OCI-LY3 (cell line): Measurements from ENCODE around the gene KCNK13.

Source experiments
- H2AFZ ChIP-seq: fragments of 200-600, 300-600 bp; shearing (Covaris generic); 2 replicates; pipeline ENCODE4 v1.6.0; 2014; ENCODE audit warnings: antibody characterized with exemption, low read depth, low read length
- H3K27ac ChIP-seq: fragments of 200-600, 300-600 bp; sonication (generic); 2 replicates; pipeline ENCODE4 v1.5.1; 2014; ENCODE audit warnings: mild to moderate bottlenecking, low read length, moderate library complexity, mixed read lengths
- H3K27me3 ChIP-seq: fragments of 200-600, 300-600 bp; sonication (generic); 2 replicates; pipeline ENCODE4 v1.6.1; 2014; ENCODE audit warnings: low read depth, low read length, mixed read lengths
- H3K36me3 ChIP-seq: fragments of 200-600, 300-600 bp; sonication (generic); replicated peaks from 2 replicates; pipeline ENCODE3; 2014; ENCODE audit warnings: low read depth, low read length, mixed read lengths
- H3K4me1 ChIP-seq: fragments of 300-600, 200-600 bp; sonication (generic); 2 replicates; pipeline ENCODE4 v1.6.1; 2014; ENCODE audit warnings: low read length, mixed read lengths
- H3K4me2 ChIP-seq: fragments of 200-600, 300-600 bp; sonication (generic); 2 replicates; pipeline ENCODE4 v1.6.1; 2014; ENCODE audit warnings: low read length, mixed read lengths
- H3K4me3 ChIP-seq: fragments of 300-600, 200-600 bp; sonication (generic); 2 replicates; pipeline ENCODE4 v1.5.1; 2014; ENCODE audit warnings: antibody characterized with exemption, mild to moderate bottlenecking, low read length, moderate library complexity
- H3K79me2 ChIP-seq: fragments of 300-600, 200-600 bp; shearing (Covaris generic); 2 replicates; pipeline ENCODE4 v1.6.1; 2014; ENCODE audit warnings: mild to moderate bottlenecking, low read length, mixed read lengths
- H3K9ac ChIP-seq: fragments of 300-600, 200-600 bp; shearing (Covaris generic); 2 replicates; pipeline ENCODE4 v1.6.0; 2014; ENCODE audit warnings: mild to moderate bottlenecking, low read length, moderate library complexity
- H3K9me3 ChIP-seq: fragments of 200-600, 300-600 bp; shearing (Covaris generic); 2 replicates; pipeline ENCODE4 v1.6.1; 2014; ENCODE audit warnings: low read length, mixed read lengths; ENCODE audit not compliant: insufficient read depth
- H4K20me1 ChIP-seq: fragments of 200-600, 300-600 bp; sonication (generic); 2 replicates; pipeline ENCODE4 v1.6.1; 2016; ENCODE audit warnings: low read length, mixed read lengths; ENCODE audit not compliant: insufficient read depth
- CTCF ChIP-seq: fragments of 200-600, 300-600 bp; sonication (generic); IDR thresholded peaks from 2 replicates; pipeline ENCODE4 v1.5.1; 2014; ENCODE audit warnings: antibody characterized with exemption, low read length, low read depth
- EZH2phosphoT487 ChIP-seq: fragments of 200-600 bp; shearing (Covaris generic); IDR thresholded peaks from 2 replicates; pipeline ENCODE4 v1.6.1; 2018; ENCODE audit warnings: antibody characterized with exemption, mixed run types, low read depth

KCNK13 gene

DNA sequence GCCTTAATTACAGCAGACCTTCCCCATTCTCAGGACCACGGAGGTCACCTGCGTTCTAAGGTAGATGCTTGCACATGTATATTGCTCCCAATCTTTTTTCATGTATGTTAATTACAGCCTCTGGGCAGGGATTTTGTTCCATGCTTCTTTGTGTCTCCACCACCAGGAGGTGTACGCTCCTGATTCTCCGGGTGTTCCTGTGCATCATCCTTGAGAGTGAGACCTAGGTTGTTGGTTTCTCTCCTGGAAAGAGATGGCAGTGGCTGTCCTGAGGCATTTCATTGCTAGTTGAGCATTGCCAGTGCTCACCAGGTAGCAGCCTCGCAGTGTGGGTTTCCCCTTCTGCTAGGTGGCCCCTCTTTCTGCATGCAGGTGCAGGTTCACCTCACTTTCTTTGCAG, 52.8 kb downstream of the KCNK13 start:
- no peak overlapping the region for H3K27ac ChIP-seq
- no peaks in the 10 kb centered on the region for H3K4me1 ChIP-seq
- H3K79me2 ChIP-seq = no peaks in the 10 kb centered on the region
- no peak overlapping the region for H2AFZ ChIP-seq
- no peak overlapping the region for H3K9ac ChIP-seq
- no peaks in the 10 kb centered on the region for H4K20me1 ChIP-seq
- H3K4me2 ChIP-seq = no peak overlapping the region
- no peak for TF ChIP-seq EZH2phosphoT487
- no peak for TF ChIP-seq CTCF
- no peaks in the 10 kb centered on the region for H3K9me3 ChIP-seq
- no peaks in the 10 kb centered on the region for H3K36me3 ChIP-seq
- H3K27me3 ChIP-seq = peaks cover 38% of the 10 kb centered on the region
- no peak overlapping the region for H3K4me3 ChIP-seq

DNA sequence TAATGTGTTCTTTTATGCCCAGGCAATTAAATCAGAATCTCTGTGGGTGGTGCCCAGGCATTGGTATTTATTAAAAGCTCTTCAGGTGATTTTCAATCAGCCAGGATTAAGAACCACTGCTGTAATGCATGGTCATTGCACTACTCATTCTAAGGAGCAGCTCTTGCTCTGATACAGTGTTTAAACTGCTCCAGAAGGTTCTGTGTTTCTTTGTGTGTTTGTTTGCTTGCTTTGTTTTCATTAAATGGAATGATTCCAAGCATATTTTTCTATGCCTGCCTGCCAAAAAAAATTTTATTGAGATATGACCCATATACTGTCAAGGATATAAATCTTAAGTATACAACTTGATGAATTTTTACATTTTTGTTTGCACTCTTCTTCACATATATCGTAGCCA, 54.0 kb downstream of the KCNK13 start:
- Histone ChIP-seq H3K9ac (no peak overlapping the region), H3K36me3 (no peaks in the 10 kb centered on the region), H3K9me3 (no peaks in the 10 kb centered on the region), H4K20me1 (no peaks in the 10 kb centered on the region), H3K4me3 (no peak overlapping the region), H3K4me1 (no peaks in the 10 kb centered on the region), H3K27me3 (peaks cover 38% of the 10 kb centered on the region), H3K79me2 (no peaks in the 10 kb centered on the region), H2AFZ (no peak overlapping the region), H3K4me2 (no peak overlapping the region), H3K27ac (no peak overlapping the region)
- TF ChIP-seq EZH2phosphoT487 (no peak), CTCF (no peak)

- Histone ChIP-seq H3K27me3 (peaks cover 31% of the 10 kb centered on the region), H3K4me3 (no peak overlapping the region), H3K9ac (no peak overlapping the region), H2AFZ (no peak overlapping the region), H3K79me2 (no peaks in the 10 kb centered on the region), H3K27ac (no peak overlapping the region), H4K20me1 (no peaks in the 10 kb centered on the region), H3K4me1 (no peaks in the 10 kb centered on the region), H3K4me2 (no peak overlapping the region), H3K36me3 (no peaks in the 10 kb centered on the region), H3K9me3 (no peaks in the 10 kb centered on the region)
- no peak for TF ChIP-seq EZH2phosphoT487
- TF ChIP-seq CTCF = no peak
Observed at GRCh38 chr14:90116444-90116843, 54.6 kb downstream of the KCNK13 start.

DNA sequence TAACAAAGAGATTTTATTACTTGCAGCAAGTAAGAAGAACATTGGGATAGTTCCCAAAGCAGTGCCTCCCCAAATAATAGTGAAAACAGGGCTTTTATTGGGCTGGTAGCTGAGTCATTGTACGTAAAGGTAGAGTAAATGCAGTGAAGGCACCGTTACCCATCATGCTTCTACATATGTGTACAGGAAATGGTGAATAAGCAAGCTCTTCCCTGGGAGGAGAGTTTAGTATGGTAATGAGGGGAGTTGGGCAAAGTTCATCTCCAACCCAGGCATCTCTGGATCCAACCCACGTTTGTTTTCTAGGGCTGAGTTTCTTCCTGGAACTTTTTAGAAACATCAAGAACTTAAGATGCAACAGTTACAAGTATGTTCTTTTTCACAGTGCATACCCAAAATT, 56.2 kb downstream of the KCNK13 start:
- Histone ChIP-seq H3K79me2 (no peaks in the 10 kb centered on the region), H2AFZ (no peak overlapping the region), H3K4me2 (no peak overlapping the region), H3K27ac (no peak overlapping the region), H3K4me3 (no peak overlapping the region), H3K27me3 (peaks cover 22% of the 10 kb centered on the region), H3K4me1 (no peaks in the 10 kb centered on the region), H3K36me3 (no peaks in the 10 kb centered on the region), H3K9ac (no peak overlapping the region), H3K9me3 (no peaks in the 10 kb centered on the region), H4K20me1 (no peaks in the 10 kb centered on the region)
- TF ChIP-seq EZH2phosphoT487 (no peak), CTCF (no peak)
